MCF 10A (cell line): ENCODE results near the gene MRPL58. TPM values are rescaled to one million over a fixed set of nuclear protein-coding genes. Genes with fewer than 3 reads are reported as not detected.

Experiments
- BruUV-seq: library from RNA; stranded (reverse); fragments of 400-500 nt; replicated peaks from 2 replicates; lab custom pipeline; 2021; lab: Mats Ljungman, UMichigan
- CTCF ChIA-PET: fragments of 300-600 bp; sonication (Branson Sonifier 250); formaldehyde crosslinking; extraction: SDS; loops from one replicate; lab custom pipeline; 2021; ENCODE audit warnings: antibody characterized with exemption, inconsistent platforms; lab: Yijun Ruan, JAX
- POLR2A ChIA-PET: fragments of 300-600, 350-650 bp; sonication (Branson Sonifier 250); formaldehyde crosslinking; extraction: SDS; loops from one replicate; lab custom pipeline; 2020; ENCODE audit warnings: antibody characterized with exemption, inconsistent platforms; lab: Yijun Ruan, JAX
- DNase-seq: peaks from one replicate; pipeline ENCODE4 v3.0.0-alpha.2; 2018; ENCODE audit not compliant: unreplicated experiment
- H3K27ac Mint-ChIP-seq: one replicate; pipeline ENCODE4 v1.8.0; 2022; ENCODE audit warnings: mild to moderate bottlenecking, low read depth, mixed read lengths; ENCODE audit not compliant: unreplicated experiment
- H3K27me3 Mint-ChIP-seq: one replicate; pipeline ENCODE4 v1.8.0; 2022; ENCODE audit warnings: mixed read lengths; ENCODE audit not compliant: insufficient read depth, unreplicated experiment
- H3K36me3 Mint-ChIP-seq: one replicate; pipeline ENCODE4 v1.8.0; 2022; ENCODE audit warnings: mild to moderate bottlenecking, moderate library complexity, mixed read lengths; ENCODE audit not compliant: insufficient read depth, unreplicated experiment
- H3K4me1 Mint-ChIP-seq: one replicate; pipeline ENCODE4 v1.8.0; 2022; ENCODE audit warnings: mixed read lengths; ENCODE audit not compliant: insufficient read depth, unreplicated experiment
- H3K4me3 Mint-ChIP-seq: one replicate; pipeline ENCODE4 v1.8.0; 2022; ENCODE audit warnings: mild to moderate bottlenecking, moderate library complexity, mixed read lengths; ENCODE audit not compliant: unreplicated experiment
- H3K9me3 Mint-ChIP-seq: one replicate; pipeline ENCODE4 v1.8.0; 2022; ENCODE audit warnings: mixed read lengths; ENCODE audit not compliant: unreplicated experiment
- CTCF ChIP-seq: fragments of 200-600 bp; IDR thresholded peaks from one replicate; pipeline ENCODE4 v1.8.0; 2022; ENCODE audit warnings: antibody characterized with exemption, mild to moderate bottlenecking; ENCODE audit not compliant: unreplicated experiment
- intact Hi-C: fragments of 100-400 bp; cut with micrococcal nuclease; formaldehyde crosslinking; loops from 2 replicates; pipeline ENCODE4 v1.14.1; 2022
- total RNA-seq: library from RNA; stranded (reverse); gene quantifications from 2 replicates; pipeline ENCODE4 v1.2.3, GENCODE V29; 2022

MRPL58 gene
- total RNA-seq, 1 experiment from 2014 or later: 71.2 TPM

- Mint-ChIP-seq H3K4me1 (peaks cover 2% of the 10 kb centered on the region), H3K36me3 (peaks cover 16% of the 10 kb centered on the region), H3K27me3 (no peaks in the 10 kb centered on the region), H3K27ac (no peak overlapping the region), H3K4me3 (no peak overlapping the region), H3K9me3 (no peaks in the 10 kb centered on the region)
- intact Hi-C loops: no loop called here
- TF ChIP-seq CTCF: no peak
- BruUV-seq: no TSS peak
- DNase-seq: no peak
- ChIA-PET CTCF (interaction anchor here (0.6 to 1.8 kb wide), 4 partner anchors 10 to 327 kb away, joined by 3 to 6 read pairs (median 4); no protein-coding TSS in a partner anchor), POLR2A (interaction anchor here (1.2 to 6.2 kb wide), 2 partner anchors 12 to 14 kb away, joined by 3 to 27 read pairs; partner anchors contain the start of gene MRPL58)
These were observed 13.7 kb upstream of the MRPL58 start for GRCh38 chr17:74998783-74999182.

- BruUV-seq: no TSS peak
- H3K4me1 Mint-ChIP-seq: no peaks in the 10 kb centered on the region
- ChIA-PET POLR2A (interaction anchor here (1.2 to 6.2 kb wide), 2 partner anchors 11 to 13 kb away, joined by 3 to 27 read pairs; partner anchors contain the start of gene MRPL58), CTCF (interaction anchor here (0.6 to 1.8 kb wide), 4 partner anchors 11 to 336 kb away, joined by 3 to 6 read pairs (median 4); no protein-coding TSS in a partner anchor)
- no peak overlapping the region for H3K27ac Mint-ChIP-seq
- no peak for TF ChIP-seq CTCF
- H3K9me3 Mint-ChIP-seq: no peaks in the 10 kb centered on the region
- no peaks in the 10 kb centered on the region for H3K27me3 Mint-ChIP-seq
- DNase-seq: no peak
- intact Hi-C loops: no loop called here
- peaks cover 16% of the 10 kb centered on the region for H3K36me3 Mint-ChIP-seq
- no peak overlapping the region for H3K4me3 Mint-ChIP-seq
These were observed 12.9 kb upstream of the MRPL58 start for GRCh38 chr17:74999523-74999922.

GRCh38 chr17:75001915-75002843 lies 10.3 kb upstream of the MRPL58 start:
- Mint-ChIP-seq H3K36me3 (peaks cover 16% of the 10 kb centered on the region), H3K9me3 (no peaks in the 10 kb centered on the region), H3K4me3 (no peak overlapping the region), H3K27ac (no peak overlapping the region), H3K27me3 (no peaks in the 10 kb centered on the region), H3K4me1 (no peaks in the 10 kb centered on the region)
- no TSS peak for BruUV-seq
- ChIA-PET POLR2A (interaction anchor here (2.3 to 6.2 kb wide), 2 partner anchors 11 to 14 kb away, joined by 8 to 27 read pairs; partner anchors contain the start of genes CDR2L and MRPL58), CTCF (interaction anchor here (1.0 kb wide), 1 partner anchor 14 kb away, joined by 4 read pairs; no protein-coding TSS in a partner anchor)
- intact Hi-C loops: no loop called here
- no peak for TF ChIP-seq CTCF
- DNase-seq: no peak
